ENCODE results near the gene RFC4.

Gene RFC4

GRCh38 chr3:186839874-186840641, 33.8 kb upstream of the RFC4 start:
- TF ChIP-seq TSHZ2 (CRISPR knock-in tag; IDR thresholded peaks at IDR 0.05) = no peak
- TF ChIP-seq CSRNP3 (CRISPR knock-in tag; IDR thresholded peaks at IDR 0.05) = no peak
- TF ChIP-seq ZFP30 (CRISPR knock-in tag; IDR thresholded peaks at IDR 0.05) = no peak
- TF ChIP-seq RARB (CRISPR knock-in tag; IDR thresholded peaks at IDR 0.05) = no peak
- no peak for TF ChIP-seq SNAI2 (CRISPR knock-in tag; IDR thresholded peaks at IDR 0.05)
- no peak for TF ChIP-seq OSR1 (CRISPR knock-in tag; IDR thresholded peaks at IDR 0.05)
- TF ChIP-seq GLIS3 (CRISPR knock-in tag; IDR thresholded peaks at IDR 0.05) = no peak
- TF ChIP-seq ZC3H10 (CRISPR knock-in tag; IDR thresholded peaks at IDR 0.05) = no peak
- TF ChIP-seq ZNF8 (CRISPR knock-in tag; IDR thresholded peaks at IDR 0.05) = no peak
- TF ChIP-seq TCF4 (CRISPR knock-in tag; IDR thresholded peaks at IDR 0.05; ENCODE audit: borderline replicate concordance) = no peak
- no peak for TF ChIP-seq ZFP3 (CRISPR knock-in tag; IDR thresholded peaks at IDR 0.05)
- no peak for TF ChIP-seq ESRRG (CRISPR knock-in tag; IDR thresholded peaks at IDR 0.05)
- no peak for TF ChIP-seq ARNTL (CRISPR knock-in tag; IDR thresholded peaks at IDR 0.05; ENCODE audit: borderline replicate concordance, low read depth)
- ATAC-seq = no peak

- no peak for TF ChIP-seq ISL1 (CRISPR knock-in tag; IDR thresholded peaks at IDR 0.05)
- TF ChIP-seq ZNF8 (CRISPR knock-in tag; IDR thresholded peaks at IDR 0.05) = no peak
- TF ChIP-seq CSRNP3 (CRISPR knock-in tag; IDR thresholded peaks at IDR 0.05) = no peak
Observed at GRCh38 chr3:186832276-186832675, 26.0 kb upstream of the RFC4 start.

GRCh38 chr3:186831798-186832197, 25.5 kb upstream of the RFC4 start:
- no peak for ATAC-seq

More at GRCh38 chr3:186832276-186832675, 26.0 kb upstream of the RFC4 start:
- no peak for ATAC-seq

More at GRCh38 chr3:186831798-186832197, 25.5 kb upstream of the RFC4 start:
- TF ChIP-seq ZC3H10 (CRISPR knock-in tag; IDR thresholded peaks at IDR 0.05) = no peak
- no peak for TF ChIP-seq CREB5 (CRISPR knock-in tag; IDR thresholded peaks at IDR 0.05; ENCODE audit: low read depth)
- TF ChIP-seq BACH2 (CRISPR knock-in tag; IDR thresholded peaks at IDR 0.05; ENCODE audit: borderline replicate concordance) = no peak
- no peak for TF ChIP-seq CSRNP3 (CRISPR knock-in tag; IDR thresholded peaks at IDR 0.05)
- no peak for TF ChIP-seq ZNF565 (CRISPR knock-in tag; conservative IDR thresholded peaks at IDR 0.05; ENCODE audit: low read depth)
- TF ChIP-seq ZFP3 (CRISPR knock-in tag; IDR thresholded peaks at IDR 0.05) = no peak
- TF ChIP-seq ZNF70 (CRISPR knock-in tag; IDR thresholded peaks at IDR 0.05) = no peak
- no peak for TF ChIP-seq RARB (CRISPR knock-in tag; IDR thresholded peaks at IDR 0.05)
